Measurements from ENCODE around the gene MAN1B1.

The MAN1B1 gene

GRCh38 chr9:137145731-137146526, 59.1 kb downstream of the MAN1B1 start:
- DNase-seq (ENCODE audit: low read depth in 2 of 2): no peak

DNA sequence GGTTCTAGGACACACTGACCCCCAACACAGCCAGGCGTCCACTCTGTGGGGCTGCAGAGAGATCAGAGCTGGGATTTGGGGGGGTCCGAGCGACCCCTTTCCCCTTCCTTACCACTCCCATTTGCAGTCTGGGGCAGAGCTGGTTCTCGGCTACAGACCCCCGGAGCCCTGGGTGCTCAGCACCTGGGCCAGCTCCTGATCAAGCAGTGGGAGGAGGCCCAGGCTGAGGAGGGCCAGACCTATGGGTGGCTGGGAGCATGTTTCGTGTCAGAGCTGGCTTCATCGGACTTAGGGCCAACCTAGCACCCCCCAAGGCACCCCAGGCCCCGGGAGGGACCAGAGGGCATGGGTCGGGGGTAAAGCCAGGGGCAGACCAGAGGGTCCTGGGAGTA, 59.7 kb downstream of the MAN1B1 start:
- DNase-seq (ENCODE audit: low read depth in 2 of 2): no peak

- no peak for DNase-seq (ENCODE audit: low read depth in 2 of 2)
Measured at GRCh38 chr9:137147091-137147792, 60.5 kb downstream of the MAN1B1 start.

GRCh38 chr9:137147793-137148160, 61.0 kb downstream of the MAN1B1 start:
- no peak for DNase-seq (ENCODE audit: low read depth in 2 of 2)

- DNase-seq (ENCODE audit: low read depth in 2 of 2): no peak
Measured at GRCh38 chr9:137148242-137148641, 61.5 kb downstream of the MAN1B1 start.

DNA sequence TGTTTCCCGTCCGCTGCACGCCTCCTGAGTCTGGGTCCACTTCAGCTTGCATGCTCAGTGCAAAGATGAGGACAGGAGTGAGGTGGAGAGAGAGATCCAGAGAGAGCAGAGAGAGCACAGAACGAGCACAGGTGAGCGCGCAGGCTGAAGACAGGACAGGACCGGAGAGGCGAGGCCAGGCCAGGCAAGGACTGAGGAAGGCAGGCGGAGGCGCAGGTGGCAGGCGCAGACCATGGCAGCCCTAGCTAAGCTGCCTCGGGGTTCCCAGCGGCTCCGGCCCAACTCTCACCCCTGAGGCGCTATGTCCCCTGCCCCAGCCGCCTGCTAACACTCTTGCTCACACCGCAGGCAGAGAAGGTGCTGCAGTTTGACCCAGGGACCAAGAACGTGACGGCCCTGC, 61.9 kb downstream of the MAN1B1 start:
- DNase-seq (ENCODE audit: low read depth in 2 of 2): no peak

DNA sequence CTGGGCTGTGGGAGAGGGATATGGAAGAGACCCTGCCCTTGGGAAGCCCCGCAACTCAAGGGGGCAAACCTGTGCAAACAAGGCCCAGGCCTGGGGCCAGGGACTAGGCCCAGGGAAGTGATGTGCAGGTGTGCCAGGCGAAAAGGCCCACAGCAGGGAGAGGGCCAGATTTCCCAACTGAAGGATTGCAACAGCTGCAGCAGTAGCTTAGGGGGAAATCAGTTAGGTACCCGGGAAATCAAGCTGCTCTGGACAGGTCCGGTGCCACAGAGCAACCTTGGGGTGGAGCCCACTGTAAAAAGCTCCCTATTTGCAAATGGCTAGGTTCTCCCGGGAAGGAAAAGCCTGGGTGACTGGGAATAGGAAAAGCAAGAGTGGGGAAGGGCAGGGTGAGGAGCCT, 62.6 kb downstream of the MAN1B1 start:
- no peak for DNase-seq (ENCODE audit: low read depth in 2 of 2)

DNA sequence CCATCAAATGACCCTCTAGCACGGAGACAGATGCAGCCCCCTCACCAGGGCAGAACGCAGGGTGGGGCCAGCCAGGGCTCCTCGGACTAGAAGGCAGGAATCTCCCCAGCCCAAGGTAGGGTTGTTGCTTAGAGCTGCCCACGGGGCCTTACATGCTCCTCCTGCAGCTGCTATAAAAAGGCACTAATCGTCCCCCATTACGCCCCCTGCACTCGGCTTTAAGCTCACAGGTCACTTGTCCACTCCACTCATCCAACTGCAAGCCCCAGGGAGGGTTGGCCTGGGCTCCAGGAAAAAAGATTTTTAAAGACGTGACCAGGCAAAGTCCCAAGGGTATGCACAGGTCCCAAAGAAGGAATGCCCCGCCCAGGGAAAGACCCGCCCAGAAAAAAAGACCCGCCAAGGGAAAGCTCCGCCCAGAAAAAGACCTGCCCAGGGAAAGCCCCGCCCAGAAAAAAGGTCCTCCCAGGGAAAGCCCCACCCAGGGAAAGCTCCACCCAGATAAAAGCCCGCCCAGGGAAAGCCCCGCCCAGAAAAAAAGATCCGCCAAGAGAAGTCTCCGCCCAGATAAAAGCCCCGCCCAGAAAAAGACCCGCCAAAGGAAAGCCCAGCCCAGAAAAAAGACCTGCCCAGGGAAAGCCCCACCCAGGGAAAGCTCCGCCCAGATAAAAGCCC, 63.3 kb downstream of the MAN1B1 start:
- DNase-seq (ENCODE audit: low read depth in 2 of 2): no peak

DNA sequence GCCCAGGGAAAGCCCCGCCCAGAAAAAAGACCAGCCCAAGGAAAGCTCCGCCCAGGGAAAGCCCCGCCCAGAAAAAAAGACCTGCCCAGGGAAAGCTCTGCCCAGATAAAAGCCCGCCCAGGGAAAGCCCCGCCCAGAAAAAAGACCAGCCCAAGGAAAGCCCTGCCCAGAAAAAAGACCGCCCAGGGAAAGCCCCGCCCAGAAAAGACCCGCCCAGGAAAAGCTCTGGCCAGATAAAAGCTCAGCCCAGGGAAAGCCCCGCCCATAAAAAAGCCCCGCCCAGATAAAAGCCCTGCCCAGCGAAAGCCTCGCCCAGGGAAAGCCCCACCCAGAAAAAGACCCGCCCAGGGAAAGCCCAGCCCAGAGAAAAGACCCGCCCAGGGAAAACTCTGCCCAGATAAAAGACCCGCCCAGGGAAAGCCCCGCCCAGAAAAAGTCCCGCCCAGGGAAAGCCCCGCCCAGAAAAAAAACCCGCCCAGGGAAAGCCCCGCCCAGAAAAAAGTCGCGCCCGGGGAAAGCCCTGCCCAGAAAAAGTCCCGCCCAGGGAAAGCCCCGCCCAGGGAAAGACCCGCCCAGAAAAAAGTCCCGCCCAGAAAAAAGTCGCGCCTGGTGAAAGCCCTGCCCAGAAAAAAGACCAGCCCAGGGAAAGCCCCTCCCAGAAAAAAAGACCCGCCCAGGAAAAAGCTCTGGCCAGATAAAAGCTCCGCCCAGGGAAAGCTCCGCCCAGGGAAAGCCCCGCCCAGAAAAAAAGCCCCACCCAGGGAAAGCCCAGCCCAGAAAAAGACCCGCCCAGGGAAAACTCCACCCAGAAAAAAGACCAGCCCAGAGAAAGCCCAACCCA, 64.1 kb downstream of the MAN1B1 start:
- DNase-seq (ENCODE audit: low read depth in 2 of 2): peak in 1 of 2 donors; percentile 29

DNA sequence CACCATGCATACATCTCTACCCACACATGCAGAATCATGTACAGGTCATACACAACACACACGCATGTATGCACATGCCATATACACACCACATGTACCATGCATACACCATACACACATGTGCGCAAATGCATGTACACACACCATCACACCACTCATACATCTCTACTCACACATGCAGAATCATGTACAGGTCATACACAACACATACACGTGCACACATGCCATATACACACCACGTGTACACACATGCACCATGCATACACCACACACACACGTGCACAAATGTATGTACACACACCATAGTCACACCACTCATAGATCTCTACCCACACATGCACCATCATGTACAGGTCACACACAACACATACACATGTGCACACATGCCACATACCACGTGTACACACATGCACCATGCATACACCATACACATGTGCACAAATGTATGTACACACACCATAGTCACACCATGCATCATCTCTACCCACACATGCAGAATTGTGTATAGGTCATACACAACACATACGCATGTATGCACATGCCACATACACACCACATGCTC, 66.1 kb downstream of the MAN1B1 start:
- no peak for DNase-seq (ENCODE audit: low read depth in 2 of 2)

GRCh38 chr9:137156567-137157375, 70.0 kb downstream of the MAN1B1 start:
- peak; percentile 24 to 45 for DNase-seq (ENCODE audit: low read depth in 2 of 2)

- DNase-seq (ENCODE audit: low read depth in 2 of 2): no peak
Measured at GRCh38 chr9:137157618-137158415, 71.0 kb downstream of the MAN1B1 start.

DNA sequence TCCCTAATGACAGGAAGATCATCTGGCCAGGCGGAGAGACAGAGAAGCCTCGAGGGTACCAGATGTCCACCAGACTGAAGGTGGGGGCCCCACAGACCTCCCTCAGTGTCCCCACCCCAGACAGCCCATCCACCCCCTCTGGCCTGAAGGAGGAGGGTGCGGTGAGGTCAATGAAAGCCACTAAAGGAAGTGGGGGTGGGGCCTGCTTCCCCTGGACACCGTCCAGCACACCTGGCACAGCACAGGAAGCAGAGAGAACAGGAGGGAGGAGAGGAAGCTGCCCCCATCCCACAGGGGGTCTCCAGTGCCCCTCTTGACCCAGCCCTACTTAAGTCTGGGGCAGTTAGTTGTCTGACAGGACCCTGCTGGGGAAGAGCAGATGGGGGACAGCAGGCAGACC, 71.8 kb downstream of the MAN1B1 start:
- DNase-seq (ENCODE audit: low read depth in 2 of 2): no peak

Data from stimulated activated CD4-positive, alpha-beta T cell treated with anti-CD3 and anti-CD28 coated beads, Interleukin-1b, Interleukin-23, amount 100 ng/mL, for 1 hour (primary cell).